Kidney (tissue), 14 donors: ENCODE data around the gene CHRNB4. TPM values are rescaled to one million over a fixed set of nuclear protein-coding genes. Genes with fewer than 3 reads are reported as not detected.

Source experiments
- DNase-seq, 5 donors: peaks; one replicate each; pipeline ENCODE4 v3.0.0-alpha.2; 2013 to 2020
- FAIRE-seq: peaks from 2 replicates; lab custom pipeline; 2012; peaks lifted over from hg19 to GRCh38; lab: Jason Lieb, UNC
- H3K27ac ChIP-seq, 2 donors: one replicate each; pipeline ENCODE4 v1.7.0; 2013; ENCODE audit warnings: low read depth in 2 of 2, low read length in 2 of 2, inconsistent platforms in 1 of 2
- H3K27me3 ChIP-seq: one replicate; pipeline ENCODE4 v1.7.1; 2013; ENCODE audit warnings: low read length, inconsistent platforms; ENCODE audit not compliant: control insufficient read depth, insufficient read depth
- H3K36me3 ChIP-seq, 3 donors: one replicate each; pipeline versions ENCODE4 v1.7.0 to v1.7.1; 2013; ENCODE audit warnings: low read length in 3 of 3, control low read depth in 1 of 3, inconsistent platforms in 1 of 3; ENCODE audit not compliant: insufficient read depth in 3 of 3, control insufficient read depth in 2 of 3
- H3K4me1 ChIP-seq, 3 donors: one replicate each; pipeline versions ENCODE4 v1.7.0 to v1.7.1; 2013; ENCODE audit warnings: low read length in 3 of 3, inconsistent platforms in 1 of 3, low read depth in 1 of 3; ENCODE audit not compliant: control insufficient read depth in 2 of 3, insufficient read depth in 2 of 3
- H3K4me3 ChIP-seq, 3 donors: one replicate each; pipeline versions ENCODE4 v1.7.0 to v1.8.1; 2013; ENCODE audit warnings: low read length in 3 of 3, control low read depth in 1 of 3, inconsistent platforms in 1 of 3
- H3K9ac ChIP-seq, 3 donors: one replicate each; pipeline versions ENCODE4 v1.7.0 to v1.7.1; 2013; ENCODE audit warnings: low read length in 3 of 3, control low read depth in 1 of 3, inconsistent platforms in 1 of 3
- H3K9me3 ChIP-seq, 3 donors: one replicate each; pipeline versions ENCODE4 v1.7.0 to v1.7.1; 2013; ENCODE audit warnings: low read length in 3 of 3, control low read depth in 1 of 3, inconsistent platforms in 1 of 3; ENCODE audit not compliant: control insufficient read depth in 2 of 3, insufficient read depth in 1 of 3
- intact Hi-C: fragments of 100-400 bp; cut with DNase I; formaldehyde crosslinking; loops from one replicate; pipeline ENCODE4 v1.11.1; 2022
- polyA plus RNA-seq: library from polyadenylated mRNA; stranded (reverse); fragments of 350-450 nt; fragmentation: Illumina TruSeq; extraction: RNeasy Lipid Tissue Mini Kit (QIAGEN cat#74804); gene quantifications from one replicate; pipeline ENCODE4 v1.2.3, GENCODE V29; 2014; ENCODE audit warnings: low read depth, low replicate concordance; ENCODE audit not compliant: insufficient read depth
- total RNA-seq: library from RNA; stranded (reverse); fragmentation: NEBNext Ultra II Directional; extraction: Animal tissue kit (Norgen Biotek cat#: 25700); gene quantifications from one replicate; pipeline ENCODE4 v1.2.1, GENCODE V29; 2021
- TF ChIP-seq, protein P1 (sequence below): IDR thresholded peaks from 3 replicates; pipeline ENCODE4 v1.5.1; 2012; ENCODE audit warnings: mild to moderate bottlenecking, moderate library complexity, borderline replicate concordance; ENCODE audit not compliant: insufficient read depth; ENCODE audit errors: extremely low read depth
- donor health status: control.
- donor health status: control.
- donor health status: control.
- donor health status: control.
- donor health status: control.
- donor health status: DM: yes; HTN: yes; CAD: no.
- donor health status: Normal renal cell carcinoma (clear cell type).

CHRNB4 gene
- total and polyA plus RNA-seq, 2 donors from 2014 or later: 0.13 to 0.32 TPM

GRCh38 chr15:78661001-78661400, 20.0 kb upstream of the CHRNB4 start:
- no peak for DNase-seq
- Histone ChIP-seq H3K4me1 (no peaks in the 10 kb centered on the region), H3K27ac (no peak overlapping the region), H3K9ac (no peak overlapping the region), H3K27me3 (no peaks in the 10 kb centered on the region), H3K9me3 (no peaks in the 10 kb centered on the region), H3K4me3 (no peak overlapping the region), H3K36me3 (no peaks in the 10 kb centered on the region)
- intact Hi-C loops: no loop called here
- no peak for FAIRE-seq
- TF ChIP-seq, protein P1, sequence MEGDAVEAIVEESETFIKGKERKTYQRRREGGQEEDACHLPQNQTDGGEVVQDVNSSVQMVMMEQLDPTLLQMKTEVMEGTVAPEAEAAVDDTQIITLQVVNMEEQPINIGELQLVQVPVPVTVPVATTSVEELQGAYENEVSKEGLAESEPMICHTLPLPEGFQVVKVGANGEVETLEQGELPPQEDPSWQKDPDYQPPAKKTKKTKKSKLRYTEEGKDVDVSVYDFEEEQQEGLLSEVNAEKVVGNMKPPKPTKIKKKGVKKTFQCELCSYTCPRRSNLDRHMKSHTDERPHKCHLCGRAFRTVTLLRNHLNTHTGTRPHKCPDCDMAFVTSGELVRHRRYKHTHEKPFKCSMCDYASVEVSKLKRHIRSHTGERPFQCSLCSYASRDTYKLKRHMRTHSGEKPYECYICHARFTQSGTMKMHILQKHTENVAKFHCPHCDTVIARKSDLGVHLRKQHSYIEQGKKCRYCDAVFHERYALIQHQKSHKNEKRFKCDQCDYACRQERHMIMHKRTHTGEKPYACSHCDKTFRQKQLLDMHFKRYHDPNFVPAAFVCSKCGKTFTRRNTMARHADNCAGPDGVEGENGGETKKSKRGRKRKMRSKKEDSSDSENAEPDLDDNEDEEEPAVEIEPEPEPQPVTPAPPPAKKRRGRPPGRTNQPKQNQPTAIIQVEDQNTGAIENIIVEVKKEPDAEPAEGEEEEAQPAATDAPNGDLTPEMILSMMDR: no peak

DNA sequence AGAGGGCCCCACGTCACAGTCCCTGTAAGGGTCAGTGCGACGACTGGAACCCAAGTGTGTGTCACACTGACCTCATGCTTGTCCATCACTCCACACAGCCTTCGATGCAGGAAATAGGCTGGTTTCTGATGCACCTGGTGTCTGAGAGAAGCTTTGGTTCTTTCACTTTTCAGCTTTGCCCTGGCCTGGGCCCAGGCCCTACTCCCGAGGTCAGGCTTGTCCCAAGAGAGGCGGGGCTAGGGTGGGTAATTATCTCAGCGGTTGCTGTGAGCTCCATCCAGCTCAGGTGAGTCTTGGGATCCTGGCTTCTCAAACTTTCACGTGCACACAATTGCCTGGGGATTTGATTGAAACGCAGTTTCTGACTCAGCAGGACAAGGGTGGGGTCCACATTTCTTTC, 19.6 kb upstream of the CHRNB4 start:
- FAIRE-seq (no peak), DNase-seq (no peak)
- Histone ChIP-seq H3K36me3 (no peaks in the 10 kb centered on the region), H3K4me3 (no peak overlapping the region), H3K4me1 (no peaks in the 10 kb centered on the region), H3K9ac (no peak overlapping the region), H3K27me3 (no peaks in the 10 kb centered on the region), H3K9me3 (no peaks in the 10 kb centered on the region), H3K27ac (no peak overlapping the region)
- TF ChIP-seq, protein P1: no peak
- intact Hi-C loops: no loop called here

GRCh38 chr15:78658823-78659222, 17.8 kb upstream of the CHRNB4 start:
- Histone ChIP-seq H3K27ac (no peak overlapping the region), H3K4me1 (no peaks in the 10 kb centered on the region), H3K9me3 (no peaks in the 10 kb centered on the region), H3K9ac (no peak overlapping the region), H3K4me3 (no peak overlapping the region), H3K27me3 (no peaks in the 10 kb centered on the region), H3K36me3 (no peaks in the 10 kb centered on the region)
- no peak for FAIRE-seq
- intact Hi-C loops: no loop called here
- TF ChIP-seq, protein P1: no peak
- no peak for DNase-seq

GRCh38 chr15:78654272-78654671, 13.3 kb upstream of the CHRNB4 start:
- Histone ChIP-seq H3K9ac (no peak overlapping the region), H3K27me3 (no peaks in the 10 kb centered on the region), H3K4me3 (no peak overlapping the region), H3K27ac (no peak overlapping the region), H3K36me3 (no peaks in the 10 kb centered on the region), H3K9me3 (no peaks in the 10 kb centered on the region), H3K4me1 (peaks cover 0 to 8% (median 8%) of the 10 kb centered on the region in 3 donors)
- FAIRE-seq: no peak
- DNase-seq: no peak
- TF ChIP-seq, protein P1: no peak
- intact Hi-C loops: no loop called here
